CD4-positive, alpha-beta T cell (primary cell): ENCODE measurements around the gene CEP20. TPM values are rescaled to one million over a fixed set of nuclear protein-coding genes. Genes with fewer than 3 reads are reported as not detected.

Experiments used
- ATAC-seq: fragments of 200-7000 bp; cut with Tn5 transposase; one replicate; pipeline ENCODE4 v1.10.0; 2022; ENCODE audit warnings: mild to moderate bottlenecking; ENCODE audit not compliant: poor library complexity
- CTCF ChIA-PET: fragments of 350-600 bp; sonication (Branson Sonifier 250); formaldehyde crosslinking; loops from one replicate; lab custom pipeline; 2021; ENCODE audit warnings: antibody characterized with exemption, inconsistent platforms; lab: Charles Lee
- POLR2A ChIA-PET: fragments of 350-600 bp; sonication (Branson Sonifier 250); formaldehyde crosslinking; loops from one replicate; lab custom pipeline; 2021; ENCODE audit warnings: antibody characterized with exemption, inconsistent platforms; lab: Charles Lee
- DNase-seq, 14 experiments: peaks; one replicate each; pipeline ENCODE4 v3.0.0-alpha.2; 2013 to 2020; ENCODE audit warnings: mixed read lengths in 2 of 14
- H3K27ac ChIP-seq, 2 donors: one replicate each; pipeline versions ENCODE4 v1.5.1 to v1.7.0; 2013; ENCODE audit warnings: low read length in 2 of 2, low read depth in 1 of 2, mild to moderate bottlenecking in 1 of 2
- H3K27me3 ChIP-seq, 2 experiments: 1 replicate in 1 of 2; 2 replicates in 1 of 2; pipeline versions ENCODE4 v1.6.1 to v1.7.0; 2013; ENCODE audit warnings: low read length in 2 of 2, control low read depth in 1 of 2, mild to moderate bottlenecking in 1 of 2, moderate library complexity in 1 of 2; ENCODE audit not compliant: insufficient read depth in 2 of 2, control insufficient read depth in 1 of 2
- H3K36me3 ChIP-seq: one replicate; pipeline ENCODE4 v1.6.1; 2013; ENCODE audit warnings: low read length, control low read depth; ENCODE audit not compliant: insufficient read depth
- H3K4me1 ChIP-seq: one replicate; pipeline ENCODE4 v1.6.1; 2013; ENCODE audit warnings: low read length, control low read depth; ENCODE audit not compliant: insufficient read depth
- H3K4me3 ChIP-seq: one replicate; pipeline ENCODE4 v1.5.1; 2013; ENCODE audit warnings: mild to moderate bottlenecking, low read length, moderate library complexity
- H3K9me3 ChIP-seq, 2 experiments: 1 replicate in 1 of 2; 2 replicates in 1 of 2; pipeline versions ENCODE4 v1.6.1 to v1.7.0; 2013; ENCODE audit warnings: low read length in 2 of 2, mild to moderate bottlenecking in 2 of 2, control low read depth in 1 of 2, moderate library complexity in 1 of 2; ENCODE audit not compliant: control insufficient read depth in 1 of 2, insufficient read depth in 1 of 2
- H3K27ac Mint-ChIP-seq: one replicate; pipeline ENCODE4 v1.8.0; 2020; ENCODE audit warnings: mixed read lengths
- H3K27me3 Mint-ChIP-seq: one replicate; pipeline ENCODE4 v1.8.0; 2021; ENCODE audit warnings: mixed read lengths
- H3K36me3 Mint-ChIP-seq: one replicate; pipeline ENCODE4 v1.8.0; 2021; ENCODE audit warnings: low read depth, mixed read lengths
- H3K4me1 Mint-ChIP-seq: one replicate; pipeline ENCODE4 v1.8.0; 2021; ENCODE audit warnings: low read depth, mixed read lengths
- H3K4me3 Mint-ChIP-seq: one replicate; pipeline ENCODE4 v1.8.0; 2020; ENCODE audit warnings: mild to moderate bottlenecking, mixed read lengths
- H3K9me3 Mint-ChIP-seq: one replicate; pipeline ENCODE4 v1.8.0; 2020; ENCODE audit warnings: mixed read lengths
- CTCF ChIP-seq: fragments of 200-600 bp; IDR thresholded peaks from one replicate; pipeline ENCODE4 v1.8.0; 2022; ENCODE audit warnings: antibody characterized with exemption, mild to moderate bottlenecking
- intact Hi-C, 2 experiments: fragments of 100-400 bp; cut with DNase I in 1 of 2; cut with micrococcal nuclease in 1 of 2; formaldehyde crosslinking; loops; one replicate each; pipeline versions ENCODE4 v1.15.1 to v1.9.0; 2023 to 2025; cut with DNase I, micrococcal nuclease
- total RNA-seq, 174 experiments: library from RNA in 2 of 174; stranded (reverse) in 2 of 174; gene quantifications; one replicate each; pipeline ENCODE4 v1.2.3 and lab custom pipeline; 2021 to 2026

The CEP20 gene
- total RNA-seq, 2 experiments from 2014 or later, result 14.4 to 15.5 TPM

DNA sequence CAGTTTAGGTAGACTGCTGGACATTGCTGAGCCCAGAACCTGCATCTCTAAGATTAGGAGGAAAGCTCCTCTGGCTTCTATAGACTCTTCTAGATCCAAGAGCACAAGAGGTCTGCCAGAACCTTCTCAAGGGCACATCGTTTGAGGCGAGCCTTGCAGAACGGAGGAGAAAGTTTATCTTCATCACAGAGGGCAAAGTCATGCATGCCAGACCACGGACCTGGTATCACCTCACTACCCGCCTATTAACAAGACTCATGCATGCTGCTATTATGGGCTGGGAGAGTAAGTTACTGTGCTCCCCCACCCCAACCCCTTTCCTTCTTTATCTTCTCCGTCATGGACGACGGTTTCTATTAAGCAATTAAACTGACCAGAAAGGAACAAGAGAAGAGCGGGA, 54.9 kb downstream of the CEP20 start:
- ATAC-seq (no peak), DNase-seq (no peak)
- Histone ChIP-seq H3K9me3 (no peaks in the 10 kb centered on the region), H3K4me1 (no peaks in the 10 kb centered on the region), H3K27ac (no peak overlapping the region), H3K4me3 (no peak overlapping the region), H3K27me3 (no peaks in the 10 kb centered on the region), H3K36me3 (no peaks in the 10 kb centered on the region)
- Mint-ChIP-seq H3K9me3 (no peaks in the 10 kb centered on the region), H3K27me3 (no peaks in the 10 kb centered on the region), H3K4me1 (no peaks in the 10 kb centered on the region), H3K4me3 (no peak overlapping the region), H3K27ac (no peak overlapping the region), H3K36me3 (no peaks in the 10 kb centered on the region)
- POLR2A ChIA-PET, result no interaction called here
- TF ChIP-seq CTCF, result no peak
- intact Hi-C loops, result no loop called here
- CTCF ChIA-PET, result no interaction called here

DNA sequence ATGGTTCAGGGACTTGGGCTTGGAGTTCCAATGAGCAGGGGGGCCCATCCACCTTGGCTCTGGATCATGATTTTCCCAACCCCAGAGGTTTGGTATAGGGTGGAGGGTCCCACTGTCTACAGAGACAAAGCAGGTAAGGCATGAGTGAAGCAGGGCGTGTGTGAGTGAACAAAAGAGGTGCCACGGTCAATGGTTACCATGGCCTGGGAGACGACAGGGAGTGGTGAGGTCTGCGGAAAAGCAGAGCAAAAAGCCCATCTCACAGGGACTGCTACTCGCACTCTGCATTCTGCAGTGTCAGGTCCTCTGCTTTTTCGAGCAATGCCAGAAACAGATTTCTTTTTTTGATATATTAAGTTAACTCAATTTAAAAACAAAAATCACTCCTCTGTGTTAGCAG, 56.2 kb downstream of the CEP20 start:
- ChIA-PET POLR2A (no interaction called here), CTCF (no interaction called here)
- DNase-seq, result no peak
- Mint-ChIP-seq H3K9me3 (no peaks in the 10 kb centered on the region), H3K4me1 (no peaks in the 10 kb centered on the region), H3K27me3 (no peaks in the 10 kb centered on the region), H3K36me3 (no peaks in the 10 kb centered on the region), H3K27ac (no peak overlapping the region), H3K4me3 (no peak overlapping the region)
- Histone ChIP-seq H3K4me3 (no peak overlapping the region), H3K9me3 (no peaks in the 10 kb centered on the region), H3K27ac (no peak overlapping the region), H3K36me3 (no peaks in the 10 kb centered on the region), H3K27me3 (no peaks in the 10 kb centered on the region), H3K4me1 (no peaks in the 10 kb centered on the region)
- intact Hi-C loops, result no loop called here
- TF ChIP-seq CTCF, result no peak
- no peak for ATAC-seq

DNA sequence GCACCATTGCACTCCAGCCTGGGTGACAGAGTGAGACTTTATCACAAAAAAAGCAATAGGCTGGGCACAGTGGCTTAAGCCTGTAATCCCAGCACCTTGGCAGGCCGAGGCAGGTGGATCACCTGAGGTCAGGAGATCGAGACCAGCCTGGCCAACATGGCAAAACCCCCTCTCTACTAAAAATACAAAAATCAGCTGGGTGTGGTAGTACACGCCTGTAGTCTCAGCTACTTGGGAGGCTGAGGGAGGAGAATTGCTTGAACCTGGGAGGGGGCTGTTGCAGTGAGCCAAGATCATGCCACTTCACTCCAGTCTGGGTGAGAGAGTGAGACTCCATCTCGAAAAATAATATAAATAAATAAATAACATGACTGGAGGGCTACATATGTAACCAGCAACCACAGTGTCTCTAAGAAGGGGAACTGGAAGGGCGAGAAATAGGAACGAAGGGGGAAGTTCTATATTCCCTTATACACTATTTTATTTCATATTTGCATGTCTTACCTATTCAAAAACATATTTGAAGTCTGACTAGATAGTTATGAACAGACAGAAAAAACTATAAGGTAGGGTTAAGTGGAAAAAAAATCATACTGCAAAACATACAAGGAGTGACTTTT, 57.5 kb downstream of the CEP20 start:
- Mint-ChIP-seq H3K27ac (no peak overlapping the region), H3K27me3 (no peaks in the 10 kb centered on the region), H3K9me3 (no peaks in the 10 kb centered on the region), H3K4me3 (no peak overlapping the region), H3K4me1 (no peaks in the 10 kb centered on the region), H3K36me3 (no peaks in the 10 kb centered on the region)
- H3K36me3 ChIP-seq, result no peaks in the 10 kb centered on the region
- H3K27me3 ChIP-seq, result no peaks in the 10 kb centered on the region
- POLR2A ChIA-PET, result no interaction called here
- DNase-seq (no peak), ATAC-seq (no peak)
- H3K27ac ChIP-seq, result no peak overlapping the region
- no peaks in the 10 kb centered on the region for H3K9me3 ChIP-seq
- H3K4me1 ChIP-seq, result no peaks in the 10 kb centered on the region
- intact Hi-C loops, result no loop called here
- CTCF ChIA-PET, result no interaction called here
- no peak for TF ChIP-seq CTCF
- H3K4me3 ChIP-seq, result no peak overlapping the region
